Gastrocnemius medialis (tissue), 4 donors: ENCODE measurements around the gene CPTP. TPM values are rescaled to one million over a fixed set of nuclear protein-coding genes. Genes with fewer than 3 reads are reported as not detected.

Experiments used
- ATAC-seq, 2 donors: fragments of 150-250 bp; one replicate each; pipeline ENCODE4 v1.9.1; 2016
- DNase-seq, 2 donors: peaks; one replicate each; pipeline ENCODE4 v3.0.0-alpha.2; 2019
- H3K27ac ChIP-seq, 4 donors: fragments of 200-600 bp; sonication (generic); 1 replicate in 1 of 4; 2 replicates in 3 of 4; pipeline ENCODE4 v1.5.1; 2016 to 2018; ENCODE audit warnings: mild to moderate bottlenecking in 2 of 4, moderate library complexity in 1 of 4
- H3K27me3 ChIP-seq, 3 donors: fragments of 200-600 bp; sonication (generic) in 2 of 3; 1 replicate in 1 of 3; 2 replicates in 2 of 3; pipeline versions ENCODE4 v1.5.1 to v1.6.0; 2016 to 2019; ENCODE audit warnings: mild to moderate bottlenecking in 1 of 3, moderate library complexity in 1 of 3
- H3K36me3 ChIP-seq, 2 donors: fragments of 200-600 bp; sonication (generic) in 1 of 2; one replicate each; pipeline ENCODE4 v1.5.1; 2017 to 2018
- H3K4me1 ChIP-seq, 2 donors: fragments of 200-600 bp; sonication (generic) in 1 of 2; one replicate each; pipeline ENCODE4 v1.5.1; 2016 to 2017; ENCODE audit warnings: mild to moderate bottlenecking in 2 of 2
- H3K4me3 ChIP-seq, 4 donors: fragments of 200-600 bp; sonication (generic) in 3 of 4; 1 replicate in 1 of 4; 2 replicates in 3 of 4; pipeline ENCODE4 v1.5.1; 2016 to 2019; ENCODE audit warnings: mild to moderate bottlenecking in 2 of 4
- H3K9me3 ChIP-seq, 3 donors: fragments of 200-600 bp; sonication (generic) in 2 of 3; 1 replicate in 1 of 3; 2 replicates in 2 of 3; pipeline ENCODE4 v1.5.1; 2016 to 2019
- CTCF ChIP-seq, 5 experiments: fragments of 450-650 bp in 3 of 5; fragments of 200-600 bp in 2 of 5; sonication (generic) in 2 of 5; IDR thresholded peaks in 4 of 5; conservative IDR thresholded peaks in 1 of 5; 1 replicate in 4 of 5; 2 replicates in 1 of 5; pipeline ENCODE4 v1.5.1; 2016 to 2019; ENCODE audit warnings: antibody characterized with exemption in 5 of 5, mild to moderate bottlenecking in 3 of 5, moderate library complexity in 3 of 5
- POLR2A ChIP-seq, 2 donors: fragments of 450-650 bp; IDR thresholded peaks; one replicate each; pipeline ENCODE4 v1.6.1; 2017; ENCODE audit warnings: antibody characterized with exemption in 2 of 2, mild to moderate bottlenecking in 2 of 2, moderate library complexity in 2 of 2
- in situ Hi-C, 4 donors: fragments of 200-750 bp; cut with MboI; loops; one replicate each; pipeline versions ENCODE4 v1.15.0 to v1.8.0; 2017; ENCODE audit warnings: low sequenced_read_pairs in 4 of 4
- intact Hi-C: fragments of 100-400 bp; cut with DNase I; formaldehyde crosslinking; loops from one replicate; pipeline ENCODE4 v1.15.1; 2023; ENCODE audit warnings: low total_unique reads
- total RNA-seq, 4 donors: library from RNA; depleted of rRNA; stranded (reverse); fragments of >200 nt; gene quantifications; one replicate each; pipeline versions ENCODE4 v1.1.0 to v1.2.3, GENCODE V29; 2016

CPTP gene
- total RNA-seq, 4 donors from 2014 or later, result 22.7 to 64.9 (median 34.0) TPM

DNA sequence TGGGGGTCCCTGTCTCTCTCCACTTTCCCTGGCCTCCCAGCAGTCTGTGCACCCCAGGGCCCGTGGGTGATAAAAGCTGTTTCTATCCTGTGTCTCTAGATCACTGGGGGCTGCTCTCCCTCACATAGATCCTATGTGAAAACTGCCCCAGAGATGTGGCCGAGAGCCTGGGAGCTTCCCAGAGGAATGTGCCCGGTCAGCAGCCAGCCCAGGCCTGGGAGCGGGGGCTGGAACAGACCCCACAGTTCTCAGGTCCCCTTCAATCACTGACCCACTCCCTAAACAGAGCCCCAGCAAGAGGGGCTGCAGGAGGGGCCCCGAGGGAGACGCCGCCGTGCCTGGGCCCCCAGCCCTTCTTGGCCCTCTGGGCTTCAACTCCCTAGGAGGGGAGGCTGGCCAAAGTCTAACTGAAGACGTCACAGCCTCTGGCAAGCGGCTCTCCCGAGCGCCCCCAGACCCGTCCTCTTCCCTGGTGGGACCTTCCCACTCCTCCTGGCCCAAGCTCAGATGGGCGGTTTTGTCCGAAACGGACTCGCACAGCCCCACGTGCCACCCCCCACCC, 33.4 kb downstream of the CPTP start:
- peak overlapping the region; percentile 32 to 54 (median 50) for H3K4me3 ChIP-seq
- H3K27ac ChIP-seq, result peak overlapping the region; percentile 65 to 80 (median 72)
- in situ Hi-C loops, result no loop called here
- intact Hi-C loops, result no loop called here
- no peaks in the 10 kb centered on the region for H3K36me3 ChIP-seq
- no peak for TF ChIP-seq CTCF (IDR thresholded peaks at IDR 0.05 in 4 of 5, conservative IDR thresholded peaks at IDR 0.05 in 1 of 5)
- no peak for TF ChIP-seq POLR2A (IDR thresholded peaks at IDR 0.05)
- no peaks in the 10 kb centered on the region for H3K9me3 ChIP-seq
- H3K4me1 ChIP-seq, result peaks cover 16 to 46% of the 10 kb centered on the region in 2 donors
- DNase-seq, result no peak
- peaks cover 29 to 46% (median 44%) of the 10 kb centered on the region in 3 donors for H3K27me3 ChIP-seq
- no peak for ATAC-seq

- TF ChIP-seq POLR2A (IDR thresholded peaks at IDR 0.05), result peak; percentile 12 to 37
- TF ChIP-seq CTCF (IDR thresholded peaks at IDR 0.05 in 4 of 5, conservative IDR thresholded peaks at IDR 0.05 in 1 of 5), result no peak
- in situ Hi-C loops, result no loop called here
- peak within 1 kb of the TSS; percentile 65 to 80 (median 72) for H3K27ac ChIP-seq
- peaks cover 29 to 46% (median 42%) of the 10 kb centered on the region in 3 donors for H3K27me3 ChIP-seq
- peak; percentile 34 to 43 for ATAC-seq
- intact Hi-C loops, result no loop called here
- H3K36me3 ChIP-seq, result no peaks in the 10 kb centered on the region
- DNase-seq, result peak in 1 of 2 donors; percentile 70
- peak within 1 kb of the TSS; percentile 32 to 54 (median 50) for H3K4me3 ChIP-seq
- H3K4me1 ChIP-seq, result peaks cover 9 to 43% of the 10 kb centered on the region in 2 donors
- H3K9me3 ChIP-seq, result no peaks in the 10 kb centered on the region
These were observed 34.0 kb downstream of the CPTP start, which contains the start of gene MXRA8 for GRCh38 chr1:1358433-1359271. TSS of gene MXRA8 (minus strand) at chr1:1358555. CDS start at chr1:1358504, 51 bp downstream.

DNA sequence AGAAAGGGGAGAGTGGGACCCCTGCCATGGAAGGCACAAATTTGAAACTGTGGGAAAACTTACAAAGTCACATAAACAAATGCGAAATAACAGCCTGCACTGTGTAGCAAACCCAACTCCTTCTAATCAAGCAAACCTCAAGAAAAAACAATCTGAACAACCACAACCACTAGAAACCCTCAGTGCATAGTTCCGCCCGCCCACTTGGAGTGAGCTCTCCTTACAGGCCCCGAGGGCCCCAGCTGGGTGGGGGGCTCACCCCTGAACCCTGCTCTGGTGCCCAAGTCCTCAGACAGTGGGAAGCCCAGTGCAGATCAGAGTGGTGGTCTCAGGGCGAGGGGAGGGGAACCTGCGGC, 34.7 kb downstream of the CPTP start:
- H3K27me3 ChIP-seq, result peaks cover 29 to 46% (median 35%) of the 10 kb centered on the region in 3 donors
- H3K9me3 ChIP-seq, result no peaks in the 10 kb centered on the region
- ATAC-seq (no peak), DNase-seq (no peak)
- no peak overlapping the region for H3K4me3 ChIP-seq
- TF ChIP-seq POLR2A (IDR thresholded peaks at IDR 0.05), result no peak
- no peak for TF ChIP-seq CTCF (IDR thresholded peaks at IDR 0.05 in 4 of 5, conservative IDR thresholded peaks at IDR 0.05 in 1 of 5)
- H3K36me3 ChIP-seq, result no peaks in the 10 kb centered on the region
- H3K4me1 ChIP-seq, result peaks cover 9 to 37% of the 10 kb centered on the region in 2 donors
- intact Hi-C loops, result no loop called here
- peak overlapping the region; percentile 65 to 80 (median 72) for H3K27ac ChIP-seq
- in situ Hi-C loops, result no loop called here

DNA sequence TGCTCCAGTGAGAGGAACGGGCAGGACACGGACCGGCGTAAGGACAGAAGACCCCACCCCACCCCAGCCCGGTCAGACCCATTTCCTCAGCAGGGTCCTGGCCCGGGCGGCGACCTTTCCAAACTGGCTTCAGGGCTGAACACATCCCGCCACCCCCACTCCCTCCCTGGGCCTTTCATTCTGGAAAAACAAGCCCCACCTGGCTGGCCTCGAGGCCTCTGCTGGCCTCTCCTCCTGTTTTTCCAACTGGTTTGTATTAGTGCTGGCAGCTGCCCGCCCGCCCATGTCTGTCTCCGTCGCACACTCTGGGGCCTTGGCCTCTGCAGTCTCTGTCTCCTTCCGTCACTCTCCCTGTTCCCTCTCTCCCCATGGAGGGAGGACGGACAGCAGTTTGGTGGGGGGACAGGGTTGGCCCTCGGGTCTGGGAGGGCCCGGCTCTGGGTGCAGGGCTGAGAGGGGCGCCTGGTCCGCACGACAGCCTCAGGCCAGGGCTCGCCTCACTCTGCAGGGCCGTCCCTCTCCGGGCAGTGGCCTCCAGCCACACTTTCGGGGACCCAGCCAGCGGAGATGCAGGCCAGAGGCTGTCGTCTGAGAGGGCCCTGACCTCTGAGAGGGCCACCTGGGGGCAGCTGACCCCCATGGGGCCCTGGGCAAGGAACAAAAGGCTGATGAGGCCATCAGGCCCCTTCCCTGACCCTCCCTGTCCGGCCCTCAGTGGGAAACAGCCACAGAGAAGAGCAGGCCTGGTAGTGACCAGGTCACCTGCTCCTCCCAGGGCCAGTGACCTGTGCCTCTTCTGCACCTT, 35.3 kb downstream of the CPTP start:
- intact Hi-C loops (no loop called here), in situ Hi-C loops (no loop called here)
- H3K36me3 ChIP-seq, result no peaks in the 10 kb centered on the region
- peaks cover 29 to 46% (median 35%) of the 10 kb centered on the region in 3 donors for H3K27me3 ChIP-seq
- no peaks in the 10 kb centered on the region for H3K9me3 ChIP-seq
- peak overlapping the region; percentile 65 to 80 (median 72) for H3K27ac ChIP-seq
- H3K4me3 ChIP-seq, result no peak overlapping the region
- TF ChIP-seq POLR2A (IDR thresholded peaks at IDR 0.05), result no peak
- no peak for TF ChIP-seq CTCF (IDR thresholded peaks at IDR 0.05 in 4 of 5, conservative IDR thresholded peaks at IDR 0.05 in 1 of 5)
- ATAC-seq (peak in 1 of 2 donors; percentile 14), DNase-seq (peak in 1 of 2 donors; percentile 1)
- H3K4me1 ChIP-seq, result peaks cover 9 to 36% of the 10 kb centered on the region in 2 donors
